CD4-positive, alpha-beta T cell treated with Interleukin-17A for 4 hours (primary cell): Measurements from ENCODE around the gene ZNF263.
"Not testable (repeated sequence)": the region's sequence is repeated elsewhere in the genome, so short reads cannot be mapped to it uniquely, and the experiment has no call there.

Source experiments
- DNase-seq: peaks from one replicate; pipeline ENCODE4 v3.0.0-alpha.2; 2020; ENCODE audit warnings: mixed read lengths

Gene ZNF263

DNA sequence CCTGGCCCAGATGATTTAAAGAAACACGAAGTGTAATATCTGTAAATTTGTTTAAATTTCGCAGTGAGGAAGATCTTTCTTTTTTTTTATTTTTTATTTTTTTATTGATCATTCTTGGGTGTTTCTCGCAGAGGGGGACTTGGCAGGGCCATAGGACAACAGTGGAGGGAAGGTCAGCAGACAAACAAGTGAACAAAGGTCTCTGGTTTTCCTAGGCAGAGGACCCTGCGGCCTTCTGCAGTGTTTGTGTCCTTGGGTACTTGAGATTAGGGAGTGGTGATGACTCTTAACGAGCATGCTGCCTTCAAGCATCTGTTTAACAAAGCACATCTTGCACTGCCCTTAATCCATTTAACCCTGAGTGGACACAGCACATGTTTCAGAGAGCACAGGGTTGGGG is 12.6 kb upstream of the ZNF263 start:
- DNase-seq, result not testable (repeated sequence)

DNA sequence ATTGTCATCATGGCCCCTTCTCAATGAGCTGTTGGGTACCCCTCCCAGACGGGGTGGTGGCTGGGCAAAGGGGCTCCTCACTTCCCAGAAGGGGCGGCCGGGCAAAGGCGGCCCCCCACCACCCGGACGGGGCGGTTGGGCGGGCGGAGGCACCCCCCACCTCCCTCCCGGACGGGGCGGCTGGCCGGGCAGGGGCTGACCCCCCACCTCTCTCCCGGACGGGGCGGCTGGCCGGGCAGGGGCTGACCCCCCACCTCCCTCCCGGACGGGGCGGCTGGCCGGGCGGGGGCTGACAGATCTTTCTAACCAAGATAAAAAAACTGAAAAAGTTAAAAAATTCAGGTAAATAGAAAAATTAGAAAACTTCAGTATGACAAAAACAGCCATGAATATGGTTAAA is 12.0 kb upstream of the ZNF263 start:
- not testable (repeated sequence) for DNase-seq

DNA sequence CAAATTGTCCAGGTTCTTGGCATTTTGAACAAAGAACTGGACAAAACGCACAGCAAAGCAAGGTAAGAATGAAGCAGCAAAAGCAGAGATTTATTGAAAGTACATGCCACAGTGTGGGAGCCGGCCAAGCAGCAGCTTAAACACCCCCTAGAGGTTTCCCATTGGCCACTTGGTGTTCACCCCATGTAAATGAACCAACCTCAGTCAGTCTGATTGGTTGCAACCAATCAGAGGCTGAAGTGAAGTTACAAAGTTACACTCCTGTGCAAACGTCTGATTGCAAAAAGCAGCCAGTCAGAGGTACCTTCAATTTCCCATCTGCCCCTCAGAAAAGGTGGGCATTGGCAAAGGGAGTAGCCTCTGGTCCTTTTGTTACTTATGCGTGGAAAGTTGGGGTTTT is 8.8 kb upstream of the ZNF263 start:
- no peak for DNase-seq

DNA sequence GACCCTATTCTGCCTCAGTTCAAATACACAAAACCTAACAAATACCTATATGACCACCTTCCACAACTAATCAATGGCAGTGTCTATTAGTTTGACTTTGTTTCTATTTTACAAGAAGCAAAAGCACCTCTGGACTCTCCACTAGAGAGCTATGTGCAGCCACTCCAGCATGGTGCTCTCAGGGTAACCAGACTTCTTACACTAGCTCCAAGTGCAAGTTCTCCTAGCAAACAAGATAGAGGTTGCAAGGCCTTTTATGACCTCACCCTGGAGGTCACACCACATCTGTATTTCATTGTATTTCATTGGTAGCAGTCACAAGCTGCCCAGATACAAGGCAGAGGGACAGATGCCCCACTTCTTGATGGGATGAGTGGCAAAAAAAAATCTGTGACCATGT is 8.3 kb upstream of the ZNF263 start:
- DNase-seq, result no peak

DNA sequence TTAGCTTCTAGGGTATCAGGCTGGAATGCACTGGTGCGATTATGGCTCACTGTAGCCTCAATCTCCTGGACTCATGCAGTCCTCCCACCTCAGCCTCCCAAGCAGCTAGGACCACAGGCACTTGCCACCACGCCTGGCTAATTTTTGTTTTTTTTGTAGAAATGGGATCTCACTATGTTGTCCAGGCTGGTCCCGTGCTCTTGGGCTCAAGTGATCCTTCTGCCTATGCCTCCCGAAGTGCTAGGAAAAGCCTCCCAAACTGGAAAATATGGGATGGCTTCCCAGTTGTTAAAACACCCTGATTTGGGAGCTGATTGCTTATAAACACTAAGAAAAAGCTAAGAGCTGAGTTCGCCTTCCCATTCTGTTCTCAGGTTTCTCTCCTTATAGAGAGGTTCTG is 6.6 kb upstream of the ZNF263 start:
- no peak for DNase-seq

DNA sequence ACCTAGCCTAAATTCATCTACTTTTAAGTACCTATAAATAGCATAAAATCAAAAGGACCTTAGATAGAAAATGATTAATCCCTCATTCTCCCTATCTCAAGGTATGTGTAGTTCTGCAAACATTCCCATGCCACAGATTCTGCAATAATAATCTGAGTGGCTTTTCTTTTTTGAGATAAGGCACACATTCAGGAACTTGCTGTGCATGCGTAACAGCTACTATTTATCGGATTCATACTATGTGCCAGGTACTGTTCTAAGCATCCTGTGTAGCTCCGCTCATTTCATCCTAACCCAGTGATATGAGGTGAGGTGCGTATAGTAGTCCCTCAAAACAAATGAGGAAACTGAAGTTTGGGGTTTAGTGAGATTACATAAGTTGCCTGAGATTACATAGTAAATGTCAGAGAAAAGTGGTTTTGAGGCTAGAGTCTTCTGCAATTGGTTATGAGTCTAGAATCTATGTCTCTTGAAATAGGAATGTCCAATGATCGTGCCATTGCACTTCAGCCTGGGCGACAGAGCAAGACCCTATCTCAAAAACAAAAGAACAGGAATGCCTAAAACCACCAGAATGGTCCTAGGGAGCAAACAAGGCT is 2.0 kb upstream of the ZNF263 start:
- DNase-seq, result no peak

DNA sequence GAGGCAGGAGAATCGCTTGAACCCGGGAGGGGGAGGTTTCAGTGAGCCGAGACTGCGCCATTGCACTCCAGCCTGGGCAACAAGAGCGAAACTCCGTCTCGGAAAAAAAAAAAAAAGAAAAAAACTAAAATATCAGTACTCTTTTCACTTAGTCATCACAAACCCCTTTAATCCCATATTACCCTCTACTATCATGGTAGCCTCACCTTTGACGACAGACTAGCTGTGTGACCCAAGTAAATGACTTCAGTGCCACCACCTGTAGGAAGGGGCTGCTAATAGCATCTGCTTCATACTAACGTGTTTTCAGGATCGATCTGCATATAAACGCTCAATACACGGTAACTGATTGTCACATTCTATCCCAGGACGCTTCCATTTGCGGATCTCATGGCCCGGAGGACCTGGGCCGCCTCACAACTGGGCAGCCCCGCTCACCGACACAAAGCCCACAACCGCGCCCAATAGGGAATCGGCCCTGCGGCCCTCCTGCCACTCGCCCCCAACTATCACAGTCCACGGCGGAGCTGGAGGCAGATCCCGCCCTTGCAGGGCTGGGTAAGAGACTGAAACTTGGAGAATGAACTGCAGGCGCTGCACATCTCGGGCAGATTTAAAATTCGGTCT is 1.1 kb upstream of the ZNF263 start:
- no peak for DNase-seq

DNA sequence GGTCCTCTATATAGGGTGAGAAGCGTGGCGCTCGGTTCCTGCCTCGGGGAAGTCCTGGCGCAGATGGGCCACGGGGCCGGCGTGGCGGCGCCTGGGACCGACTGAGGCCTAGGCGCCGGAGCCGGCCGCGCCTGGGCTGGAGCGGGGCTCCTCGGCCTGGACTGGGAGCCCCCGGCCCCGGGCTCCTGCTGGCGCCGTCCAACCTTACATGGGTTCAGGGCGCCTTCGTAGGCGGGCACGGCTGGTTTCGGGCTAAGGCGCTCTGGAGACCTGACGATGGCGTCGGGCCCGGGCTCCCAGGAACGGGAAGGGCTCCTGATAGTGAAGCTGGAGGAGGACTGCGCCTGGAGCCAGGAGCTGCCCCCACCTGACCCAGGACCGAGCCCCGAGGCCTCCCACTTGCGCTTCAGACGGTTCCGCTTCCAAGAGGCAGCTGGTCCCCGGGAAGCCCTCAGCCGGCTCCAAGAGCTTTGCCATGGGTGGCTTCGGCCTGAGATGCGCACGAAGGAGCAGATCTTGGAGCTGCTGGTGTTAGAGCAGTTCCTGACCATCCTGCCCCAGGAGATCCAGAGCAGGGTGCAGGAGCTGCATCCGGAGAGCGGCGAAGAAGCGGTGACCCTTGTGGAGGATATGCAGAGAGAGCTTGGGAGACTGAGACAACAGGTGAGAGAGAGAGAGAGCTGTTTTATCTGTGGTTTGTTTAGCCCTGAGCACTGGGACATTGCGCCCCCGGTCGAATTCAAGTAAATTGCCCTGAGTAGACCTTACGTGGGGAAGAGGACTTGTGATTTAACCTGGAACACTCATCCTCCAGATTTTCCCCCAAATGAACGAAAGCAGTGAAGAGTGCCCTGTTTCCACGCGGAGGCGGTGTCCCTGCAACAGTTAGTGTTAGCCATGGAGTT is 504 bp downstream of the ZNF263 start:
- DNase-seq, result no peak

DNA sequence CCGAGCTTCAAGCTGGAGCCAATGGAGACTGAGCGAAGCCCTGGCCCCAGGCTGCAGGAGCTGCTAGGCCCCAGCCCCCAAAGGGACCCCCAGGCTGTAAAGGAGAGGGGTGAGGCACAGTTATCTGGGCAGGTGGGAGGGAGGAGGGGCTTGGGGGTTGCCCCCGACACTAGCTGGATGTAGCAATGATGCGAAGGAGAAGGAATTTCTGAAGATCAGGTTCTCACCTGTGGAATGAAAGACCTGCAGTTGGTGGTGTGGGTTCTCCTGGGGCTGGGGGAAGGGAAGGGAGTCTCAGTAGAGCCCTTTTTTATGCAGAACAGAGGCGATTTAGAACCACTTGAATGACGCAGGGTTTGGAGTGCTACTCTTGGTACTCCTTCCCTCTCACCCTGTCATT is 1.8 kb downstream of the ZNF263 start:
- no peak for DNase-seq

DNA sequence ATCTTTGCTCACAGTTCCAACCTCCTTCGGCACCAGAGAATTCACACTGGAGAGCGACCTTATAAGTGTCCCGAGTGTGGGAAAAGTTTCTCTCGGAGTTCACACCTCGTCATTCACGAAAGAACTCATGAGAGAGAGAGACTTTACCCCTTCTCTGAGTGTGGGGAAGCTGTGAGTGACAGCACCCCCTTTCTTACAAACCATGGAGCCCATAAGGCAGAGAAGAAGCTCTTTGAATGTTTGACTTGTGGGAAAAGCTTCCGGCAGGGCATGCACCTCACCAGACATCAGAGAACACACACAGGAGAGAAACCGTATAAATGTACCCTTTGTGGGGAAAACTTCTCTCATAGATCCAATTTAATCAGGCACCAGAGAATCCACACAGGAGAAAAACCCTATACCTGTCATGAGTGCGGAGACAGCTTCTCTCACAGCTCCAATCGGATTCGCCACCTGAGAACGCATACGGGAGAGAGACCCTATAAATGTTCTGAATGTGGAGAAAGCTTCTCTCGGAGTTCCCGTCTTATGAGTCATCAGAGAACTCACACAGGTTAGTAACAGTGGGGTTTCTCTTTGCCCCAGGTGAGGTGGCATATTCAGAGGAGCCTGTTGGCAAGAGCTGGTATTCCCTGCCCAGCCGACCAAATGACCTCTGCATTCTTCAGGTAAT is 6.8 kb downstream of the ZNF263 start:
- DNase-seq, result no peak

DNA sequence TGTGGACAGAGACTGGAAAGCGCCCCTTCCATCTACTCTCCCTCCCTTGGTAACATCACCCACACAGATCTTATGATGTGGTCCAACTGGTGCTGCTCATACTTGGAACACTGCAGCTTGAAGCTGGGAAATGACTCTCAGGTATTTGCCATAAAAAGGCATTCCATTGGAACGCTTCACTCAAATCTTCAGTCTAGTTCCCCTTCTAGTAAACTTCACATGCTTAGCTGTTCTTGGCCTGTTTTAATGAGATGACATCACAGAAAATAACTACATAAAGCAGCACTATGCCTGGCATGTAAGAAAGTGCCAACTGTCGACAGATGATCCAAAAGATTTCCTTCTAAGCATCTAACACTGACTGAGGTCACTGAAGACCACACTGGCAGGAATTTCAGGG is 9.3 kb downstream of the ZNF263 start:
- no peak for DNase-seq

DNA sequence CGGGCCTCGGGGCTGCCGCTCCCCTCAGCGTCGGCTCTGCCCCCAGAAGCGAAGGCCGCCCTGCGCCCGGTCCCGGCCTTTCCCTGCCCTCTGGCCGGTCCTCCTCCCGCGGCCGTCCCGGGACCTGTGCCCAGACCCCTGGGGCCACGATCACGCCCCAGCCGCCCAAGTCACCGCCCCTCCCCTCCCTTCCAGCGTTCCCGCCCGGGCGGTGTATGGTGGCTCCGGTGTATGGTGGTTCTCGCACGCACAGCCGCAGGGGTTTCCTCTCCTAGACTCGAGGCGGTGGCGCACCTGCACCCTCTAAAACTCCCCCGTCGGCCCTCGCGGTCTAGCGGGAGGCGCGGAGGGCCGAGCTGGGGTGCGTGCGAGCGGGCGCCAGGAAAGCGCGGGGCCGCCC is 11.9 kb downstream of the ZNF263 start:
- DNase-seq, result no peak

DNA sequence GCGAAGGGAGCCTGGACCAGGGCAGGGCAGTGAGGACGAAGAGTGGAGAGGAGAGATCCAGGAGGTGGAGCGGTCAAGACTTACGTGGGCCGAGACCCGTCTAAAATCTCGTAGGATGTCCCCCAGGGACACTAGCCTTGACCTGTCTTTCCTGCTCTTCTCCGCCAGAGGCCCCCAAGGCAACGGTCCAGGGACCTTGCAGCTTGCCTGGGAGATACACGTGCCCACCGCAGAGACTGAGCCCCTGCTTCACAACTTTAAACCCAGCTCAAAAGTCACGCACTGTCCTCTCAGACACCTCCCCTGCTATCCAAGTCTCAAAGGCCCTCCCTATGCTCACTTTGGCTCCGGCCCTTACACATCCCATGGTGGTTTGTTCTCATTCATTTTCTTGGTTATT is 12.5 kb downstream of the ZNF263 start:
- DNase-seq, result no peak

DNA sequence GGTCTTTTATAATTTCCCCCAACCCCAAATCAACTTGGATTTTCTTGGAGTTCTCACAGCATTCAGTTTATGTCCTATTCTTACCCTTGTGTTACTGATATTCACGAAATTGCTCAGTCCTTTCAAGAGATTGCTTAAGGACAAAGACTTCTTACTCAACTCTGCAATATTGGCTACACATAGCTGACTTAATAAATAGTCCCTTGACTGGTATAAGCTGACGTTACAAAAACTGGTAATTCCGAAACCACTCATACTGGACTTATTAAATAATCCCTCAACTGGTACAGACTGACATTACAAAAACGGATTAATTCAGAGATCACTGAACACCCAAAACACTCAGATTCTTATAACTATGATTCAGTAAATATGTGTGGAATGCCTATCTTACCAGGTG is 21.1 kb downstream of the ZNF263 start:
- no peak for DNase-seq

DNA sequence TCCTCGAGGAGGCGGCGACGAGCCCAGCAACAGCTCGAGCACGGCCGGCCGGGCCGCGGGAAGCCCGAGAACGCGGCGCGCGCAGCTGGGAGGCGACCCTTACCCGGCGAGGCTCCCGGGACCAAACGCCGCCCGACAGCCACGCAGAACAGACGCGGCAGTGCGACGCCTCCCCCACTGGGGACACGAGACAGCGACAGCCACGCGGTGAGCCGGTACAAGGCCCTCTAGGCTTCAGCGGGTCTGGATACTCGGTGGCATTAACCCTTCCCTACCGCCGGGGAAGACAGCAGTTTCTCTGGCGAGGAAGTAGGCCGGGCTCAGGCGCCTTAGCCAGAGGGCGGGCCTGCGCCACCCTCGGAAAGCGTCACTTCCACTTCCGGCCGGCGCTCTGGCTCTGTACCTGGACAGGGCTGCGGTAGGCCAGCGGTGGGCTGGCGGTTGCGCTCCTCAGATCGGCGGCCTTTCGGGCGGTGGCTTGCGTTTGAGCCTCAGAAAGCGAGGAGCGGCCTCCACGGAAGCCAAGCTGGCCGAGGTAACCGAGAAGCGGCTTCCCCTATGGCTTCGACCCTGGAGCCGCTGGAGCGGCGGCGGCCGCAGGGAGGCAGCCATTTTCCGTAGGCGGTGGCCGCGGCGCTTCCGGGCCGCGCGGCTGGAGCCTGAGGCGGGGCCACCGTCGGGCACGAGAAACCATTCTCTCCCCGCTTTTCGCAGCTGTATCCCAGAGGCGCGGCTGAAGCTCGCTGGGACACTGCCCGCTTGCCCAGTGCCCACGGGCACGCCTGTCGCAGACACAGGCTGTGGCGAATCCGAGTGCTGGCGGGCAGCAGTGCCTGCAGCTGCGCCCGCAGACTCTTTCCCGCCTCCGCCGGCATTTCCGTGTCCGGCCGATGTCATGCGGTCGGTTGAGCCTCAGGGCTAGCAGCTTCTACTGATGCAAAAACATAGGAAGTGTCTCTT is 22.1 kb downstream of the ZNF263 start, which contains the start of the genes TIGD7 and ZNF75A:
Gene TIGD7, minus strand, starts transcription at position 322 of the 960 bp plus-strand sequence. CDS start 4,816 bp downstream, outside the sequence.
Gene ZNF75A, plus strand, starts transcription at position 389 of the 960 bp plus-strand sequence. CDS start 2,932 bp downstream, outside the sequence.
- DNase-seq, result peak; percentile 85

DNA sequence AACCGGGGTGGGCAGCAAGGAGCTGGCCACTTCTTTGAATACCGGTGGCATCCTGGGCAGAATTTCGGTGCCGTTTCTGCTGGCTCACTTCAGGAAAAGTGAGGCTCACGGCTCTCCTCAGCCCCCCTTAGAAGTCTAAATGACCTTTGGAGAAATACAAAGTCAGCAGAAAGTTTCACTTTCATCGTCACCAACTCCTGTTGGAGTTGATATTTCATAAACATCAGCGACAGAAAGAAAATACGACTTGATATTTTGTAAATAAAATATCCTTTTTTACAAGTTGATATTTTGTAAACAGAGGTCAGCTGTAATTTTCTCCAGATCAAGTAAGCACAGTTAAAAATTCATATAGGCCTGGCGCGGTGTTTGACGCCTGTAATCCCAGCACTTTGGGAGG is 22.8 kb downstream of the ZNF263 start:
- no peak for DNase-seq

DNA sequence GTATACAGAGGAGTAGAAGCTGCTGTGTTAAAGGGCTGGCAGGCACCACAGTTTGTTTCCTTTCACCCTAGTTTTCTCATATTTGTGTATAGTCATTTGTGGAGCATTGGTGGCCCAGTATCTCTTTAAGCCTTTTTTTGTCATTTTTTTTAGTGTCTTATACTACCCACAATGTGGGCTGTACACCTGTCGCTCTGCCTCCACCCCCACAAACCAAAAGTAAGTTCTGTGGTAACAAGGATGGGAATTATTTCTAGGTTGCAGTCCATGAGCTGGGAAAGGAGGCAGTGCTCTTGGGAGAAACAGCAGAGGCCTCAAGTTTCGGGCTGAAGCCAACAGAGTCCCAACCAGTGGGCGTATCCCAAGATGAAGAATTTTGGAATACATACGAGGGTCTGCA is 28.2 kb downstream of the ZNF263 start:
- DNase-seq, result no peak

DNA sequence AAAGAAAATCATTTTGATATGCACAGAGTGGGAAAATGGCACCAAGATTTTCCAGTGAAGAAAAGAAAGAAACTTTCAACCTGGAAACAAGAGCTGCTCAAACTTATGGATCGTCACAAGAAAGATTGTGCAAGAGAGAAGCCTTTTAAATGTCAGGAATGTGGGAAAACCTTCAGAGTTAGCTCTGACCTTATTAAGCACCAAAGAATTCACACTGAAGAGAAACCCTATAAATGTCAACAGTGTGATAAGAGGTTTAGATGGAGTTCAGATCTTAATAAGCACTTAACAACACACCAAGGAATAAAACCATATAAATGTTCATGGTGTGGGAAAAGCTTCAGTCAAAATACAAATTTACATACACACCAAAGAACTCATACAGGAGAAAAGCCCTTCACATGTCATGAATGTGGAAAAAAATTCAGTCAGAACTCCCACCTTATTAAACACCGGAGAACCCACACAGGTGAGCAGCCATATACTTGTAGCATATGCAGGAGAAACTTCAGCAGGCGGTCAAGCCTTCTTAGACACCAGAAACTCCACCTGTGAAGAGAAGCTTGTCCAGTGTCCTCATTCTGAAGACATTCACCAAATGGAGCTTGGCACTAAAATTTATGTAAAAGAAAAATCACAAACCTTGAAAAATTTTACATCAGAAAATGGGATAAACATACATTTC is 34.2 kb downstream of the ZNF263 start:
- no peak for DNase-seq

DNA sequence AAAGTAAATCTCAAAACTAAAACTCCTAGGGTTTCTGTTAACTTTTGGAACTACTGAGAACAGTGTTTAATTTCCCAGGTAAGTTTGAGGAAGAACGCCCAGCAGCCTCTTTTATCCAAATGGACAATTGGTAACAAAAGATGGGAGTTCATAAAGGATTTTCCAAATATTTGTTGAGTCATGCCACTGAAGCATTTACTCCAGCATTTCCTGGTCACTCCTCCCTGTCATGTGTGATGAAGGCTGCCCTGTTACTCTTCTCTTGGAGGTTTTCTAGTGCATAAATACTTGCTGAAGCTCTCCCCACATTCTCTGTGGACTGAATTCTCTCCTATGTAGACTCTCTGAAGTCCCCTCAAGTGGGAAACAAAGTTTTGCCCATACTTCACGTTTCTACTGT is 38.5 kb downstream of the ZNF263 start:
- DNase-seq, result no peak

DNA sequence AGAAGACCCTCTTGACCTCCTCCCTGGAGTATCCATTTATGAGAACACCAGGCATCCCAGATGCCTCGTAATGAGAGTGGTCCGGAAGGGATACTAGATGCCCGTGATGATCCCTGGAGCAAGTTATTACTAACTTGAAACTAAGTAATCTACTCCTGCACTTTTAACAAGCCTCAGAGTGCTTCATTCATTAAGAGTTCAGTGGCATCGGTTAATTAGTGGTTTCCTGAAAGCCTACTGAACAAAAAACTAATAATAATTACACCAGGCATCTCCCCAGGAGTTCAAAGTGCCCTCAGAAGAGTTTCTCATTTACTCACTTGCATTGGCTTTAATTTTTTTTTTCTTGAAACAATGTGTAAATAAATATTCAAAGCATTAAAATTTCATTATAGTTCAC is 44.2 kb downstream of the ZNF263 start:
- no peak for DNase-seq

DNA sequence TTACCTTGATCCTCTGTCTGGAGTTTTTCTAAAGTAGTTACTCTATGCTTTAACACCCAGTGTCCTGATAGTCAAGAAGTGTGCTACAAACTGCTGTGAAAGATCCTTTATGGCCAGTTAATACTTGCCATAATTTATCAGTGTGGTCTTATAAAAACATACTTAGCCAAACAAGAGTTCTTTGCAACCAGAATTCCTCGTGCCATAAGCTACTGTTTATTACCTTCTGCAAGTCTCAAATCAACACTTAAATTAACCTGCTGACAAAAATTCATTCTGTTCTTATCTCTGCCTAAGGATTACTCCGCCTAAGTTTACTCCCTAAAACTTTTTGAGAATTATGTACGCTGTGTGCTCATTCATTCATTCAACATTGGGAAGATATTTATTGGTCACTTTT is 44.8 kb downstream of the ZNF263 start:
- DNase-seq, result no peak
